GM23248 (cell line): ENCODE results near the gene FRS2.

ENCODE experiments used
- EZH2 ChIP-seq: fragments of 200-600 bp; sonication (generic); IDR thresholded peaks from 2 replicates; pipeline ENCODE4 v1.6.1; 2018; ENCODE audit warnings: antibody characterized with exemption, mild to moderate bottlenecking; ENCODE audit not compliant: insufficient read depth, poor library complexity, severe bottlenecking
- EZH2phosphoT487 ChIP-seq: fragments of 200-600 bp; sonication (generic); IDR thresholded peaks from 2 replicates; pipeline ENCODE4 v1.6.1; 2018; ENCODE audit warnings: antibody characterized with exemption, moderate library complexity, mild to moderate bottlenecking, low read depth; ENCODE audit not compliant: insufficient read depth

DNA sequence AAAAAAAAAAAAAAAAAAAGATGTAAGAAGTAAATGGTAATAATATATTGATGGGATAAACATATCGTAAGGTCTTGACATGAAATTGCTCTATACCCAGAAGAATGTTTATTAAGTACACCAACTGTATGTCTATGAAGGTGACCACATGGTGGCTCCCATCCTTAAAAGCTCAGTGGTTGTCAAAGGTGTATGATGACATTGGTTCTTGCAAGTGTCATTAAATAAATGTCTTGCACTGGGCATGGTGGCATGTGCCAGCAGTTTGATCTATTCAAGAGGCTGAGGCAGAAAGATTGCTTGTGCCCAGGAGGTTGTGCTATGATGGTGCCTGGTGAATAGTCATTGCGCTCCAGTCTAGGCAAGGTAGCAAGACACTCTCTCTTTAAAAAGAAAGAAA lies 125.5 kb downstream of the FRS2 start:
- TF ChIP-seq EZH2, result no peak
- no peak for TF ChIP-seq EZH2phosphoT487
